ENCODE results near the gene AMOTL1.
A peak's percentile ranks its signal among the peaks of the same experiment; 100 is the strongest.

AMOTL1 gene

GRCh38 chr11:94784884-94785283 lies 16.7 kb downstream of the AMOTL1 start:
- TF ChIP-seq, protein P1, sequence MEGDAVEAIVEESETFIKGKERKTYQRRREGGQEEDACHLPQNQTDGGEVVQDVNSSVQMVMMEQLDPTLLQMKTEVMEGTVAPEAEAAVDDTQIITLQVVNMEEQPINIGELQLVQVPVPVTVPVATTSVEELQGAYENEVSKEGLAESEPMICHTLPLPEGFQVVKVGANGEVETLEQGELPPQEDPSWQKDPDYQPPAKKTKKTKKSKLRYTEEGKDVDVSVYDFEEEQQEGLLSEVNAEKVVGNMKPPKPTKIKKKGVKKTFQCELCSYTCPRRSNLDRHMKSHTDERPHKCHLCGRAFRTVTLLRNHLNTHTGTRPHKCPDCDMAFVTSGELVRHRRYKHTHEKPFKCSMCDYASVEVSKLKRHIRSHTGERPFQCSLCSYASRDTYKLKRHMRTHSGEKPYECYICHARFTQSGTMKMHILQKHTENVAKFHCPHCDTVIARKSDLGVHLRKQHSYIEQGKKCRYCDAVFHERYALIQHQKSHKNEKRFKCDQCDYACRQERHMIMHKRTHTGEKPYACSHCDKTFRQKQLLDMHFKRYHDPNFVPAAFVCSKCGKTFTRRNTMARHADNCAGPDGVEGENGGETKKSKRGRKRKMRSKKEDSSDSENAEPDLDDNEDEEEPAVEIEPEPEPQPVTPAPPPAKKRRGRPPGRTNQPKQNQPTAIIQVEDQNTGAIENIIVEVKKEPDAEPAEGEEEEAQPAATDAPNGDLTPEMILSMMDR (conservative IDR thresholded peaks at IDR 0.05; ENCODE audit: low read depth, low read length) = no peak
- DNase-seq (ENCODE audit: low read depth) = no peak

DNA sequence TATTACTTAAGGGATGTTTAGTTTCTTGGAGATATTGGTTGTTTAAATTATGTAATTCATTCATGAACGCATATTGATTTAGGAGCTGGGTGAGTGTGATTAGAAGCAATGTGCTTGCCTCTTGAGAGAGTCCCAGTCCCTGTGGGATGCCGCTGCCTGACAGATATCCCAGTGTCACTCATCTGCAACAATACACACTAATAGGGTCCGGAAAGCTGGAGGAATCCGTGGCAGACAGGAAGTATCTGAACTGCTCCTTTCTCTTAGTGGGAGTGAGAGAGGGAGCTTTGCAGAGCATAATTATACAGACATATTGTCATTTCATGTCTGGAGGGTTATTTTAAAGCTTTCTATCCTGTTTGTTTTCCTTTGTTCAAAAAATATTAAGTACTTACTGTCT lies 17.4 kb downstream of the AMOTL1 start:
- no peak for DNase-seq (ENCODE audit: low read depth)
- TF ChIP-seq, protein P1 (conservative IDR thresholded peaks at IDR 0.05; ENCODE audit: low read depth, low read length) = no peak
- no peak overlapping the region for H3K4me3 ChIP-seq (ENCODE audit: low read depth, low read length)

More at GRCh38 chr11:94784884-94785283, 16.7 kb downstream of the AMOTL1 start:
- H3K4me3 ChIP-seq (ENCODE audit: low read depth, low read length) = no peak overlapping the region

DNA sequence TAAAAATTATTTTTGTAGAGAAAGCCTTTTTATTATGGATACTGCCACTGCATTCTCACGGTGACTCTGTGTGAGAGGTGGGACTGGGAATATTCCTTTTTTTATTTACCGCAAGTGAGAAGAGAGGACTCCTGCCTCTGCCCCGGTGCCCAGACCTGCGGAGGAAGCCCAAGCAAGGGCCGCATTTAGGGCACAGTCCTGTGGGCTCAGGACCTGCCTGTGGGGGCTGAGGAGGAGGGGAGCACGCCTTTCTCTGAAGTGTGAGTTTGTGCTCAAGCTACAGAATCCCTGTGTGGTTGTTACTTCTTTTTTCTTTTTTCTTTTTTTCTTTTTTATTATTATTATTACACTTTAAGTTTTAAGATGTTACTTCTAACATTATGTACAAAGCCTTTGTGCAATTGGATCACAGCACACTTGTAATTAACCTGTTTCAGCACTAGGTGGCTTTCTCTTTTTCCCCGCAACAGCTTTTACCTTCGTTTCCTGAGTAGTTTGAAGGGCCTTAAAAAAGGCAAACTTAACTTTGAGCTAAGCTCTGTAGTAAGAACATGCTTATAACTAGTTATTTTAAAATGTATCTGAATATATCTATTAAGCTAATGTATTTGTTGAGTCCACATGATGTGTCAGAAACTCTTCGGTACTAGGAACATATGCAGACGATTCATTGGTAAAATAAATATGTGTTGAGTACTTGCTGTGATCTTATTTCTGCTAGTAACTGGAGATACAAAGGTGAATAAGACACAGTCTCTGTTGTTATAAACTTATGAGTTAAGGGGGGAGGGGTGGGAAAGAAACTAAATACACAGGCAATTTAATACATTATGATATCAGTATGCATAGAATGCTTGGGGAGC lies 18.3 kb downstream of the AMOTL1 start:
- H3K4me3 ChIP-seq (ENCODE audit: low read depth, low read length) = no peak overlapping the region
- peak; percentile 85 for DNase-seq (ENCODE audit: low read depth)
- TF ChIP-seq, protein P1 (conservative IDR thresholded peaks at IDR 0.05; ENCODE audit: low read depth, low read length) = peak; percentile 71

DNA sequence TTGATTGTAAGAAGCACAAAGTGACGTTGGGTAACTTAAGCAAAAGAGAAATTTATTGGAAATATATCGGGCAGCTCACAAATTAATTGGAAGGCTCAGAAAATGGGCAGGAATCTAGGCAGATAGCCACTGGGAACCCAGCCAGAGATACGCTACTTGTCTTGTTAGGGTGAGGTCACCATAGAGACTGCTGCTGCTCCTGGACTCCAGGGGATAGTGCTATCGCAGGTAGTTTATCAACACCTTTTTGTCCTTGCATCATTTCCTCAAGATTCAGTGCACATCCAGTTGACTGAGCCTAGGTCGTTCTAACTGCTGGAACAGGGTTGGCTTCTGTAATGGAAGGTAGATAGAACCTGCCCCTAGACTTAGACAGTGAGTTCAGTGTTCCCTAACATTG lies 19.6 kb downstream of the AMOTL1 start:
- no peak overlapping the region for H3K4me3 ChIP-seq (ENCODE audit: low read depth, low read length)
- TF ChIP-seq, protein P1 (conservative IDR thresholded peaks at IDR 0.05; ENCODE audit: low read depth, low read length) = no peak
- no peak for DNase-seq (ENCODE audit: low read depth)

DNA sequence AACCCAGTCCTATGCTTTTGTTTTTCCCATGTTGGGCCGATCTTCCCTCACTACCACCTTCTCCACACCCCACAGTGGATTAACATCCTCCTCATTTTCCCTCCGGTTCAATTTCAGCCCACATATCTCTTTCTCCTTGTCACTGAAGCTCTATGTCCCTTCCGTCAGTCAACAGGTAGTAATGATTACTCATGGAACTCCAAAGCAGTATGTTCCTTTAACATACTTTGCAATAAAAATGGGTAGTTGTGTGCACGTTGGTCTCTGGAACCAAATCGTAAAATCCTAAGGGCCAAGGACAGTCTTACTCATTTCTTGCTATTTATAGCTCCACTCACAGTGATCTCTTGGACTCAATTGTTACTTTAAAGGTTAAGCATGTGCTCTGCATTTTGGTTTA lies 20.2 kb downstream of the AMOTL1 start:
- TF ChIP-seq, protein P1 (conservative IDR thresholded peaks at IDR 0.05; ENCODE audit: low read depth, low read length) = no peak
- no peak overlapping the region for H3K4me3 ChIP-seq (ENCODE audit: low read depth, low read length)
- DNase-seq (ENCODE audit: low read depth) = no peak

DNA sequence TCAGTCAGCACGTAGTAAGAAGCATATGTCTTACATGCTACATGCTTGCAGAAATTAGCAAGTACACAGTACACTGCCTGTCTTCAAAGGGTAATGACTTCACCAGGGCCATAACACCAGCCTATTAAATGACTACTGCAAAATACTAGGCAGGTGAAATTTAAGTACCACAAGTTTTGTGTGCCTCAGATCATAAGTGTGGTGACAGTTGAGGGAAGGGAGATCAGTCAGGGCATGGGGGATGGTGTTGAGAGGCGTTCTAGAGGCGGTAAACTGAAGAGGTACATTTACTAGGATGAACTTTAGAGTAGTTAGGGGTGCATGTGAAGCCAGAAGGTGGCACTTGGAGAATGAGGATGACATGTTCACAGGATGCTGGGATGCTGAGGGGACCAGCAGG lies 22.0 kb downstream of the AMOTL1 start:
- H3K4me3 ChIP-seq (ENCODE audit: low read depth, low read length) = no peak overlapping the region
- no peak for DNase-seq (ENCODE audit: low read depth)
- TF ChIP-seq, protein P1 (conservative IDR thresholded peaks at IDR 0.05; ENCODE audit: low read depth, low read length) = no peak
